ENCODE measurements around the gene FOXO6. TPM values are rescaled to one million over a fixed set of nuclear protein-coding genes. Genes with fewer than 3 reads are reported as not detected.

The FOXO6 gene
- total and polyA plus RNA-seq, 10 of the 15 experiments (the other 5 are each of a cell fraction or from before 2014, with no cell fraction given): 0.37 TPM; not detected in 9

DNA sequence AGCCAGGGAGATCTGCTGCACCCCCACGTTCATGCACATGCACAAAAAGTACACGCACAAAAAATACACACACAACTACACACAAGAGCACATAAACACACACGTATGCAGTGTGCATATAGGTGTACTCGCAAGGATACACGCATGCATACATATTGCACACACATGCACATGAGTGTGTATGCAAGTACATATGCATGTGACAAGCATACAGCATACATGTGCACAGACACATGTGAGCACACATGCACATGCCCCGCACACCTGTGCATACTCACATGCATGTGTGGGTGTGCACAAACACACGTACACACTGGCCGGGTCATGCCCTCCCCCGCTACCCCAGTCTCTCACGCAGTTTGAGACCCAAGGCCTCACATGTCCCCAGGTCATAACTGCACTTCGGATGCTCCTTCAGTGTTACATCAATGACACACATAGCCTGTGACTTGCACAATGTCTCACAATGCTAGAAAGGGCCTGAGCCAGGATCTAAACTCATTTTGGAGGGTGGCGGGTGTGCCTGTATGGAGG lies 52.6 kb downstream of the FOXO6 start:
- H3K4me3 ChIP-seq: no peak overlapping the region
- H3K36me3 ChIP-seq (ENCODE audit: control insufficient read depth in 2 of 2, insufficient read depth in 2 of 2, low read length in 1 of 2): no peaks in the 10 kb centered on the region
- H2AFZ ChIP-seq (ENCODE audit: control insufficient read depth, low read depth, low read length): no peak overlapping the region
- no peak overlapping the region for H3K9ac ChIP-seq (ENCODE audit: control insufficient read depth, insufficient read depth, low read length)
- DNase-seq (ENCODE audit: low read depth, low spot score): no peak
- no peak for ATAC-seq
- no peak overlapping the region for H3K27ac ChIP-seq (ENCODE audit: control insufficient read depth, insufficient read depth)
- POLR2A ChIA-PET: no interaction called here
- SMC1A ChIA-PET (ENCODE audit: uncharacterized antibody, unreplicated experiment): interaction anchor here (1.9 to 7.0 kb wide), 2 partner anchors 34 to 91 kb away, joined by 6 to 114 read pairs; no protein-coding TSS in a partner anchor
- TF ChIP-seq HDAC6 (IDR thresholded peaks at IDR 0.05; ENCODE audit: unreplicated experiment) (no peak), NR2F1 (conservative IDR thresholded peaks at IDR 0.05) (no peak)
- TF ChIP-seq, protein P1, sequence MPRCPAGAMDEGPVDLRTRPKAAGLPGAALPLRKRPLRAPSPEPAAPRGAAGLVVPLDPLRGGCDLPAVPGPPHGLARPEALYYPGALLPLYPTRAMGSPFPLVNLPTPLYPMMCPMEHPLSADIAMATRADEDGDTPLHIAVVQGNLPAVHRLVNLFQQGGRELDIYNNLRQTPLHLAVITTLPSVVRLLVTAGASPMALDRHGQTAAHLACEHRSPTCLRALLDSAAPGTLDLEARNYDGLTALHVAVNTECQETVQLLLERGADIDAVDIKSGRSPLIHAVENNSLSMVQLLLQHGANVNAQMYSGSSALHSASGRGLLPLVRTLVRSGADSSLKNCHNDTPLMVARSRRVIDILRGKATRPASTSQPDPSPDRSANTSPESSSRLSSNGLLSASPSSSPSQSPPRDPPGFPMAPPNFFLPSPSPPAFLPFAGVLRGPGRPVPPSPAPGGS (IDR thresholded peaks at IDR 0.05; ENCODE audit: borderline replicate concordance, insufficient read depth, low read depth, low read length, poor library complexity, severe bottlenecking): peak; percentile 78
- TF ChIP-seq, protein P2, sequence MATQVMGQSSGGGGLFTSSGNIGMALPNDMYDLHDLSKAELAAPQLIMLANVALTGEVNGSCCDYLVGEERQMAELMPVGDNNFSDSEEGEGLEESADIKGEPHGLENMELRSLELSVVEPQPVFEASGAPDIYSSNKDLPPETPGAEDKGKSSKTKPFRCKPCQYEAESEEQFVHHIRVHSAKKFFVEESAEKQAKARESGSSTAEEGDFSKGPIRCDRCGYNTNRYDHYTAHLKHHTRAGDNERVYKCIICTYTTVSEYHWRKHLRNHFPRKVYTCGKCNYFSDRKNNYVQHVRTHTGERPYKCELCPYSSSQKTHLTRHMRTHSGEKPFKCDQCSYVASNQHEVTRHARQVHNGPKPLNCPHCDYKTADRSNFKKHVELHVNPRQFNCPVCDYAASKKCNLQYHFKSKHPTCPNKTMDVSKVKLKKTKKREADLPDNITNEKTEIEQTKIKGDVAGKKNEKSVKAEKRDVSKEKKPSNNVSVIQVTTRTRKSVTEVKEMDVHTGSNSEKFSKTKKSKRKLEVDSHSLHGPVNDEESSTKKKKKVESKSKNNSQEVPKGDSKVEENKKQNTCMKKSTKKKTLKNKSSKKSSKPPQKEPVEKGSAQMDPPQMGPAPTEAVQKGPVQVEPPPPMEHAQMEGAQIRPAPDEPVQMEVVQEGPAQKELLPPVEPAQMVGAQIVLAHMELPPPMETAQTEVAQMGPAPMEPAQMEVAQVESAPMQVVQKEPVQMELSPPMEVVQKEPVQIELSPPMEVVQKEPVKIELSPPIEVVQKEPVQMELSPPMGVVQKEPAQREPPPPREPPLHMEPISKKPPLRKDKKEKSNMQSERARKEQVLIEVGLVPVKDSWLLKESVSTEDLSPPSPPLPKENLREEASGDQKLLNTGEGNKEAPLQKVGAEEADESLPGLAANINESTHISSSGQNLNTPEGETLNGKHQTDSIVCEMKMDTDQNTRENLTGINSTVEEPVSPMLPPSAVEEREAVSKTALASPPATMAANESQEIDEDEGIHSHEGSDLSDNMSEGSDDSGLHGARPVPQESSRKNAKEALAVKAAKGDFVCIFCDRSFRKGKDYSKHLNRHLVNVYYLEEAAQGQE (IDR thresholded peaks at IDR 0.05; ENCODE audit: low read depth, low read length): no peak
- peaks cover 1 to 5% of the 10 kb centered on the region in 2 experiments; a peak in 3 of 4 replicates for H3K27me3 ChIP-seq (replicated peaks in 1 of 2; ENCODE audit: control insufficient read depth in 2 of 2, insufficient read depth in 2 of 2, low read length in 1 of 2)
- no peaks in the 10 kb centered on the region for H3K4me1 ChIP-seq (ENCODE audit: control insufficient read depth, insufficient read depth, low read length)
- RAD21 ChIA-PET (ENCODE audit: unreplicated experiment): interaction anchor here (7.7 kb wide), 1 partner anchor 90 kb away, joined by 132 read pairs; no protein-coding TSS in a partner anchor
- no peak overlapping the region for H3K4me2 ChIP-seq (ENCODE audit: control insufficient read depth, insufficient read depth)
- peaks cover 3% of the 10 kb centered on the region; the same call in 2 of the 3 replicates for H3K9me3 ChIP-seq (replicated peaks; ENCODE audit: control insufficient read depth, insufficient read depth, low read length)
- no peak for FAIRE-seq
- no TSS peak for BruUV-seq (replicated peaks)
- in situ Hi-C loops (cut with MboI) (loop anchor here (5.0 kb wide), 1 partner anchor 87 kb away; no protein-coding TSS in a partner anchor), intact Hi-C loops (cut with micrococcal nuclease; ENCODE audit: unreplicated experiment) (no loop called here)
- no peaks in the 10 kb centered on the region for H3K79me2 ChIP-seq (ENCODE audit: control insufficient read depth, insufficient read depth, low read length)
- CTCF ChIA-PET: interaction anchor here (3.6 to 11.1 kb wide), 3 partner anchors 53 to 132 kb away, joined by 14 to 261 read pairs (median 80); partner anchors contain the start of gene FOXO6
- H4K20me1 ChIP-seq (ENCODE audit: control insufficient read depth, insufficient read depth): no peaks in the 10 kb centered on the region
- 19% methylated on average over 12 of the region's 12 CpGs for WGBS (ENCODE audit: insufficient coverage, insufficient replicate concordance, low lambda C conversion rate, missing lambda C conversion rate)
